GM19351 (cell line): ENCODE measurements around the gene CDH23.

Experiments used
- ATAC-seq: cut with Tn5 transposase; IDR thresholded peaks from one replicate; pipeline ENCODE4 v1.9.1; 2021; ENCODE audit warnings: mild to moderate bottlenecking, moderate library complexity; ENCODE audit not compliant: unreplicated experiment

The CDH23 gene

DNA sequence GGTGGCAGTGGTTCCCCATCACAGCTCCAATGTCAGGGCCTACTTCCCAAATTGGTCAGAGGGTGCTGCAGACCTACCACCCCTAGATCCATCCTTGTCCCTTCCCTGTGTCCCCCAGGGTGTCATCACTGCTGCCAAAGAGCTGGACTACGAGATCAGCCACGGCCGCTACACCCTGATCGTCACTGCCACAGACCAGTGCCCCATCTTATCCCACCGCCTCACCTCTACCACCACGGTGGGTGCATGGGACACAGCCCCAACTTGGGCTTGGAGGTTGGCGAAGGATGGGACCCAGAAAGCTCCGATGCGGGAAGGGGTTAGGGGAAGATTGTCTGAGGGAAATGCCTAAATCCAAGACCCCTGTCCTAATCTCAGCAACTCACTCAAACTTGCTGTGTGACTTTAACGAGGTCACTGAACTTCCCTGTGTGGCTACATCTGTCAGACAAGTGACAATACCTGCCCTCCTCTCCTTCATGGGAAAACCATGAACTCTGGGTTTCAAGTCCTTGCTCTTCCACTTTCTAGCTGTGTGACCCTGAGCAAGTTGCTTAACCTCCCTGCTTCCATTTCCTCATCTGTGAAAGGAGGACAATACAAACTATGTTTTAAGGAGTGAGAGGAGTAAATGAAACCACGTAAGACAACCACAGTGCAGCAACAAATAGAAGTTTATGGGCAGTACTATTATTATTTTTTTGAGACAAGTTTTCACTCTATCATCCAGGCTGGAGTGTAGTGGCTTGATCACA, 381.5 kb downstream of the CDH23 start:
- no peak for ATAC-seq

DNA sequence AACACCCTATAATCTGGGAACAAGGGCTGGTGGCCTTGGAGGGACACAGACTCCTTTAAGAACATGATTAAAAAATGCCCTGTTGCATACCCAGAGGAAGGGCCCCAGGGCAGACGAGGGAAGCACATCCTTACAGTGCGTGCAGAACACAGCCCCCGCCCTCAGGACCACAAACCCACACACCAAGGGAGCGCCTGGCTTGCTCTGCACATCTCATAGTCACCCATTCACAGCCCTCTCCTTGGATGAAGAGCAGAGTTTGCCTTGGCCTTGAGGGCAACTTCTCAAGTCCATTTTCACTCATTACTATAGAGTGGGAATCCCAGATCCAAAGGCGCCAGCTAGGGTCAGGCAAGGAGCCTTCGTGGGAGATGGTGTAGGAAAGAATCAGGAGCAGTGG, 382.9 kb downstream of the CDH23 start:
- ATAC-seq, result no peak

DNA sequence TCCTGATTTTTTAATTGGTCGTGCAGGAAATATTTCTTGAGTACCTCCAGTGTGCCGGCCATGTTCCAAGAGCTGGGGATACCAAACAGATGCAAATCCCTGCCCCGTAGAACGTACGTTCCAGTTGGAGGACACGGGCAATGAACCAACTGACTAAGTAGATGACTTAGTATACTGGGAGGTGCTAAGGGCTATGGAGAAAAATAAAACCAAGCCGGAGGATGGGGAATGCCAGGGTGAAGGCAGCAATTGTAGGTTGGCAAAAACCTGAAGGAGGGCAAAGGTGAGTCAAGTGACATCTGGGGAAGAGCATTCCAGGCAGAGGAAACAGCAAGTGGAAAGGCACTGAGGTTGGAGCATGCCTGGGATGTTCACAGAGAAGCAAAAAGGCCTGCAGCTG, 383.4 kb downstream of the CDH23 start:
- ATAC-seq, result no peak

DNA sequence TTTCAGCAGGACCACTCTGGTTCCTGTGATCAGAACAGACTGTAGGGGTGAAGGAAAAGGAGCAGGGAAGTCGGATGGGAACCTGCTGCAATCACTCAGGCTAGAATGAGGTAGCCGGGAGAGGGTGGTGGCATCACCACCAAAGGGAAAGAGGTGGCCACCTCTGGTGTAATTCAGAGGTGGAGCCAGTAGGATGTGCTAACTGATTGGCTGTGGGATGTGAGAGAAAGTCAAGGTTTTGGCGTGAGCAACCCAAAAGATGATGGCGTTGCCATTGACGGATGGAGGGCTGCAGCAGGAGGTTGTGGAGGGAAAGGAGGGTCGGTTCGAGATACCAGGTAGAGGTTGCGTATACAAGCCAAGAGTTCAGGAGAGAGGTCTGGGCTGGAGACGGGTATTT, 384.0 kb downstream of the CDH23 start:
- no peak for ATAC-seq

DNA sequence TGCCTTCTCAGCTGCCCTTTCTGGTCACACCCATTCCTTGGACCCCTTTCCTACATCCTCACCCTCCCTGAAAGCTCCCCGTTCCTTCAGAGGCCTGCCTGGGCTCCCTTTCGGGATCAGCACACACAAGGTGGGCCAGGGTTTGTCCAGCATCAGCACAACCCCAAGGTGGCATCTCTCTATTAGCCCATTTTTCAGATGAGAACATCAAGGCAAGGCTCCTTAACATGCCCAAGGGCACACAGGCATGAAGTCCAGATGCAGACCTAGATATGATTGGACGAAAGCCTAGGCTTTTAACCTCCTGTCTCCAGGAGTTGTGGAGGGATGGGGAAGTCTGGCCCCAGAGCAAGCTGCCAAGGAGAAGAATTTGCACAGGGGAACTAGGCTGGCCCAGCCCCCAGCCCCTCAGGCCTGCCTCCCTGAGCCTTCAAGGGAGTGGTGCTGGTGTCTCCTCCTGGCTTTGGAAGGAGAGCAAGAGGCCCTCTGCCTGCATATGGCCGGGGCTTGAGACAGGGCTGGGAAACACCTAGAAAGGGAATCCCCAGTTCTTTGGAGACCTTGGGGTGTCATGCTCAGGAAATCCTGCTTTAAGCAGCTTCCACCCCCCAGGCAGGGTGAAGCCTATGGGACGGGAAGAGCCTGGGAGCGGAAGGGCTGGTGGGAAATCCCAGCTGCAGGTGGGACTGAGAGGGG, 385.6 kb downstream of the CDH23 start:
- ATAC-seq, result no peak

DNA sequence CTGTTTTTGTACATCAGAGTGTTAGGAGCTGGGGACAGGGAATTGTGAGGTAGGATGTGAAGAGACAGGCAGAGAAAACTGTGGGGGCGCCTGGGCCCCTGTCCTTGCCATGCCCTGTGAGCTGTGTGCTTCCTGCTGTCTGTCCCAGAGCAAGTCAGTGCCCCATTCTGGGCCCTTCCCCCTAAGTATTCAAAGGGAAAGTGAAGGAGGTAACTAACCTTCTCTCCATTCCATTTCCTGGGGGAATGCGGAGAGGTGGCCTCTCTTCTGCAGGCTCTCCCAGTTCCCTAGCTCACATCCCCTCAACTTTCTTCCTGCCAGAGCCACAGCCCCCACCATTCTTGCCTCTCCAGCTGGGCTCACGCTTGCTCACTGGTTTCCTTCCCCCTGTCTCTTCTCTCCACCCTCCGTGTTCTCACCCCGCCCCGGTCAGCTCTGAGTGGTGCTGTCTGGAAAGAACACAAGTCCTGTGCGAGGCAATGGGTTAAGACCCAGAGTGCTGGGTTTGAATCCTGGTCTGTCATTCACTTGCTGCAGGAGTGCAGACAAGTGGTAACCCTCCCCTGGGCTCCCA, 386.3 kb downstream of the CDH23 start:
- no peak for ATAC-seq

- no peak for ATAC-seq
Measured at GRCh38 chr10:71783917-71784678, 387.4 kb downstream of the CDH23 start.

DNA sequence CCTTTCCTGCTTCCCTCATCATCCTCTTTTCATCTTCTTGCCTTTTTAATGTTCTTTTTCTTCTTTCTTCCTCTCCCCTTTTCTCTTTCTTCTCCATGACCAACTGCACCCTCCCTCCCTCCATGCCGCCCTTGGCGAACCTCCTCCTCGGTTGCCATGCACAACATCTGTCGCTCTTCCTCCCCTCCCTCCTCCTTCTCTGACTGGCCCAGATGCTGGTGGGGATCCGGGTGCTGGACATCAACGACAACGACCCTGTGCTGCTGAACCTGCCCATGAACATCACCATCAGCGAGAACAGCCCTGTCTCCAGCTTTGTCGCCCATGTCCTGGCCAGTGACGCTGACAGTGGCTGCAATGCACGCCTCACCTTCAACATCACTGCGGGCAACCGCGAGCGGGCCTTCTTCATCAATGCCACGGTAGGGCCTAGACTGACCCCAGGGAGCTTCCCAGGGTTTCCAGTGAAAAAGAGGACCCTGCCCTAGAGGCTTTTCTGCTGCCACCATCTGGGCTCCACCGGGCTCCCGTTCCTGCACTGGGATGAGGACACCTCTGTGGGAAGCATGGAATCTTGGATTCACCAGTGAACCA, 388.1 kb downstream of the CDH23 start:
- ATAC-seq, result no peak

- ATAC-seq, result no peak
Measured at GRCh38 chr10:71788954-71789353, 392.2 kb downstream of the CDH23 start.

- ATAC-seq, result no peak
Measured at GRCh38 chr10:71789871-71790270, 393.2 kb downstream of the CDH23 start.

GRCh38 chr10:71790749-71791440, 394.2 kb downstream of the CDH23 start:
- no peak for ATAC-seq

DNA sequence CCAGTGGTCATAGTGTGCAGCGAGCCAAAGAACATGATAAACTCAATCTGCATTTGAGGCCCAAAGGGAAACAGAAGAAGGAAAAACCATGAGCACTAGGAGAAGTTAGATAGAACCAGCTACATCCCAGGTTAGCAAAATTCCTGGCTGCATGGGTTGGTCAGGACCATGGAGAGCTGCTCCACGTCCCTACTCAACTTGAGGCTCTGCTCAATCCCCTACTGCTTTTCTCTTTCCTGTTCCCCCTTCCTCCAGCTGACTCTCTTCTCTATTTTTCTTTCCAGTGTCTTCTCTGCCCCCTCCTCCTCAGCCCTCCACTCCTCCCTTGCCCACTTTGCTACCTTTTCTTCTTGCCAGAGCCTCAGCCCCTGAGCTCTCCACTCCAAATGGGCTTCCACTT, 398.5 kb downstream of the CDH23 start:
- no peak for ATAC-seq

DNA sequence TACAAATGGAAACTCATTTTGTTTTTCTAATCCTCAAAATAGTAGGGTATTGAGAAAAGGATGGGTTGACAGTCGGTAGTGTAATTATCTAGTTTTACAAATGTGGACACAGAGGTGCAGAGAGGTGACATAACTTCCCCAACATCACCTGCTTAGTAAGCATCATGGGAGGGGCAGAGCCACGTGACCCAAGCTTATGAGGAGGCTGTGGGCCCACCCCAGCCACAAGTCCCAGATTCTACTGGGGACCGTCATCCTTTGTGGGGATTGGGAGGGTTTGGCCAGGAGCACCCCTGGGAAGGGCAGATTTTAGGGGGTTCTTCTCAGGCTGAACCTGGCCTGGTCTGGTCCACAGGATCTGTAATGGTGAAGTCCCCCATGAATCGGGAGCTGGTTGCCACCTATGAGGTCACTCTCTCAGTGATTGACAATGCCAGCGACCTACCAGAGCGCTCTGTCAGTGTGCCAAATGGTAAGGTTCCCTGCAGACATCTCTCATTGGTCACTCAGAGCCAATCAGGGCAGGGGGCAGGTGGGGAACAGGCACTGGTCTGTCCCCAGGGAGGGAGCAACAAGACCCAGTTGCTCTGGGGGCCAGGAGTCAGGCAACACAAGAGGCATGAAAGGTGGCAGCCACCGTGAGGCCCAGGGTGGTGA, 400.2 kb downstream of the CDH23 start:
- ATAC-seq, result no peak

DNA sequence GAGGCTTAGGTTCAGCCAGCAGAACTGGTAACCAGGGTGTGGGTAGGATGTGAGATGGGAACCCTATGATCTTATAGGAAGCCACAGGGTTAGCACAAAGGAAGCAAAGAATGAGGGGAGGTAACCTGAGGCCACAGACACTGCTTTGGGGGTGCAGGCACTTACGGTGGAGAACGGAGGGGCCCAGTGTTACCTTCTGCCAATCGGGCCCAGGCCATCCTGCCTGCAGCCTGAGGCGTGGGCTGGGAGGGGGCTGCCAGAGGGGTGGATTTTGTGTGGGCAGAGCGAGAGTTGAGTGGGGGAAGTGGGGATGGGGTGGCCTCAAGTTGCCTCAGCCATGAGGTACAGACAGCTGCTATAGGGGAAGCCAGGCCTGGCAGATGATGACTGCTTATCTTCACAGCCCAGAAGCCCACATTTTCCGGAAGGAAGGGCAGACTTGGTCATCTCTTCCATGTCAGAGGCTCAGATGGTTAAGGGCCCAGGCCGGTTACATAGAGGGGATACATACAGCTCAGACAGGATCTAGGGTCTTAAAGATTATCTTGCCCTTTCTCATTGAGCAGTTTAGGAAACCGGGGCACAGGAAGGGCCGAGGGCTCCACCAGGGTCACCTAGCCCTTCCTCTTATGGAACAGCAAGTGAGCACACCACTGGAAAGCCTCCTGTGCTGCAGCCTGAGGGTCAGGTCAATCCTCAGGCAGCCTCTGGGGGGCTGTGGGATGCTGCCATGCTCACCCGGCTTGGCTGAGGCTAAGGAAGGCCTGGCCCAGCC, 401.0 kb downstream of the CDH23 start:
- no peak for ATAC-seq

GRCh38 chr10:71798308-71798624, 401.5 kb downstream of the CDH23 start:
- no peak for ATAC-seq

DNA sequence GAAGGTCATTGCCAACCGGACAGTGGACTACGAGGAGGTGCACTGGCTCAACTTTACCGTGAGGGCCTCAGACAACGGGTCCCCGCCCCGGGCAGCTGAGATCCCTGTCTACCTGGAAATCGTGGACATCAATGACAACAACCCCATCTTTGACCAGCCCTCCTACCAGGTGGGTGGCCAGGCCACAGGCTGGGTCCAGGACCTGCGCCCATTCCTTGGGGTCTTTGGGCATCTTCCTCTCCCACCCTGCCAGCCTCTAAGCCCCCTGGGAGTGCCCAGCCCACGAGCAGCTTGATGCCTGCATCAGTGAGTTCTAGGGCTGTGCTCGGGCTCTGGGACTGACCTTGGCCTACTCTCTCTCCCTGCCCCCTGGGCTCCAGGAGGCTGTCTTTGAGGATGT, 402.4 kb downstream of the CDH23 start:
- ATAC-seq, result no peak

- no peak for ATAC-seq
Measured at GRCh38 chr10:71799608-71800453, 403.1 kb downstream of the CDH23 start.

DNA sequence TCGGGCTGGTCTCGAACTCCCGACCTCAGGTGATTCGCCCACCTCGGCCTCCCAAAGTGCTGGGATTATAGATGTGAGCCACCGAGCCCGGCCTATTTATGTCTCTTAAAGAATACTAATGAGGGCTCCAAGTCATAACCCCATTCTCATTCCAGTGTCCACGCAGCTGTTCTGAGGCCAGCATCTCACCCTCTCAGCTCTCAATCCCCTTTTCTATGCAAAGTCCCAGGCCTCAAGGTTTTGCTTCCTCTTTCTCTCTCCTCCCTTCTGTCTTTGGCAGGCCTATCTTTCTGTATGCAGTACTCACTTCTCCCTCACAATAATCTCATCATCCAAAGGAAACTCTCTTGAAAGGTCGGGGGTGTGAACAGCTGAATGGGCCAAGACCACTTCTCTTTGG, 404.6 kb downstream of the CDH23 start:
- peak; percentile 96 for ATAC-seq

GRCh38 chr10:71802235-71802634, 405.5 kb downstream of the CDH23 start:
- ATAC-seq, result no peak
